ENCODE data around the gene CDC25B. TPM values are rescaled to one million over a fixed set of nuclear protein-coding genes. Genes with fewer than 3 reads are reported as not detected.

Gene CDC25B
- total RNA-seq, 1 experiment from 2014 or later: 74.6 TPM

- DNase-seq (ENCODE audit: low read depth in 1 of 2, low spot score in 2 of 2): no peak
- Histone ChIP-seq H3K36me3 (peaks cover 6% of the 10 kb centered on the region; the same call in 1 of the 2 replicates), H3K27ac (no peak overlapping the region), H3K4me3 (no peak overlapping the region), H3K4me1 (replicated peaks) (no peaks in the 10 kb centered on the region), H3K9me3 (replicated peaks) (no peaks in the 10 kb centered on the region), H3K27me3 (replicated peaks) (no peaks in the 10 kb centered on the region)
These were observed 40.2 kb upstream of the CDC25B start for GRCh38 chr20:3755814-3756480.

GRCh38 chr20:3757268-3757667 lies 38.8 kb upstream of the CDC25B start:
- no peaks in the 10 kb centered on the region for H3K4me1 ChIP-seq (replicated peaks)
- no peak for DNase-seq (ENCODE audit: low read depth in 1 of 2, low spot score in 2 of 2)
- no peaks in the 10 kb centered on the region for H3K27me3 ChIP-seq (replicated peaks)
- H3K36me3 ChIP-seq: peaks cover 6% of the 10 kb centered on the region; the same call in 1 of the 2 replicates
- no peak overlapping the region for H3K4me3 ChIP-seq
- H3K27ac ChIP-seq: no peak overlapping the region
- no peaks in the 10 kb centered on the region for H3K9me3 ChIP-seq (replicated peaks)

- peaks cover 6% of the 10 kb centered on the region; the same call in 1 of the 2 replicates for H3K36me3 ChIP-seq
- no peak overlapping the region for H3K27ac ChIP-seq
- DNase-seq (ENCODE audit: low read depth in 1 of 2, low spot score in 2 of 2): no peak
- H3K4me3 ChIP-seq: no peak overlapping the region
- no peaks in the 10 kb centered on the region for H3K27me3 ChIP-seq (replicated peaks)
- H3K9me3 ChIP-seq (replicated peaks): no peaks in the 10 kb centered on the region
- no peaks in the 10 kb centered on the region for H3K4me1 ChIP-seq (replicated peaks)
These were observed 37.5 kb upstream of the CDC25B start for GRCh38 chr20:3758566-3758965.

GRCh38 chr20:3759316-3759823 lies 36.7 kb upstream of the CDC25B start:
- Histone ChIP-seq H3K27ac (no peak overlapping the region), H3K9me3 (replicated peaks) (no peaks in the 10 kb centered on the region), H3K4me1 (replicated peaks) (no peaks in the 10 kb centered on the region), H3K4me3 (no peak overlapping the region), H3K27me3 (replicated peaks) (no peaks in the 10 kb centered on the region), H3K36me3 (peaks cover 6% of the 10 kb centered on the region; the same call in 1 of the 2 replicates)
- DNase-seq (ENCODE audit: low read depth in 1 of 2, low spot score in 2 of 2): no peak

GRCh38 chr20:3759884-3760283 lies 36.2 kb upstream of the CDC25B start:
- Histone ChIP-seq H3K27me3 (replicated peaks) (no peaks in the 10 kb centered on the region), H3K27ac (no peak overlapping the region), H3K4me3 (no peak overlapping the region), H3K36me3 (peaks cover 6% of the 10 kb centered on the region; the same call in 1 of the 2 replicates), H3K9me3 (replicated peaks) (no peaks in the 10 kb centered on the region), H3K4me1 (replicated peaks) (no peaks in the 10 kb centered on the region)
- DNase-seq (ENCODE audit: low read depth in 1 of 2, low spot score in 2 of 2): no peak

- Histone ChIP-seq H3K27ac (no peak overlapping the region), H3K27me3 (replicated peaks) (no peaks in the 10 kb centered on the region), H3K9me3 (replicated peaks) (no peaks in the 10 kb centered on the region), H3K36me3 (peaks cover 6% of the 10 kb centered on the region; the same call in 1 of the 2 replicates), H3K4me3 (no peak overlapping the region), H3K4me1 (replicated peaks) (no peaks in the 10 kb centered on the region)
- no peak for DNase-seq (ENCODE audit: low read depth in 1 of 2, low spot score in 2 of 2)
These were observed 35.3 kb upstream of the CDC25B start for GRCh38 chr20:3760655-3761348.

- H3K36me3 ChIP-seq: no peaks in the 10 kb centered on the region
- H3K9me3 ChIP-seq (replicated peaks): no peaks in the 10 kb centered on the region
- peaks cover 20% of the 10 kb centered on the region for H3K4me1 ChIP-seq (replicated peaks)
- no peaks in the 10 kb centered on the region for H3K27me3 ChIP-seq (replicated peaks)
- no peak overlapping the region for H3K27ac ChIP-seq
- DNase-seq (ENCODE audit: low read depth in 1 of 2, low spot score in 2 of 2): no peak
- H3K4me3 ChIP-seq: no peak overlapping the region
These were observed 32.2 kb upstream of the CDC25B start for GRCh38 chr20:3763671-3764601.

GRCh38 chr20:3764659-3765058 lies 31.5 kb upstream of the CDC25B start:
- H3K27me3 ChIP-seq (replicated peaks): no peaks in the 10 kb centered on the region
- peaks cover 27% of the 10 kb centered on the region for H3K4me1 ChIP-seq (replicated peaks)
- H3K4me3 ChIP-seq: no peak overlapping the region
- H3K9me3 ChIP-seq (replicated peaks): no peaks in the 10 kb centered on the region
- DNase-seq (ENCODE audit: low read depth in 1 of 2, low spot score in 2 of 2): no peak
- no peak overlapping the region for H3K27ac ChIP-seq
- no peaks in the 10 kb centered on the region for H3K36me3 ChIP-seq

GRCh38 chr20:3765171-3765882 lies 30.8 kb upstream of the CDC25B start:
- Histone ChIP-seq H3K4me1 (replicated peaks) (peaks cover 31% of the 10 kb centered on the region), H3K4me3 (no peak overlapping the region), H3K36me3 (no peaks in the 10 kb centered on the region), H3K27ac (no peak overlapping the region), H3K27me3 (replicated peaks) (no peaks in the 10 kb centered on the region), H3K9me3 (replicated peaks) (no peaks in the 10 kb centered on the region)
- DNase-seq (ENCODE audit: low read depth in 1 of 2, low spot score in 2 of 2): no peak

- Histone ChIP-seq H3K27ac (no peak overlapping the region), H3K9me3 (replicated peaks) (no peaks in the 10 kb centered on the region), H3K36me3 (no peaks in the 10 kb centered on the region), H3K4me1 (replicated peaks) (peaks cover 31% of the 10 kb centered on the region), H3K27me3 (replicated peaks) (no peaks in the 10 kb centered on the region), H3K4me3 (peak overlapping the region; percentile 49)
- DNase-seq (ENCODE audit: low read depth in 1 of 2, low spot score in 2 of 2): no peak
These were observed 29.5 kb upstream of the CDC25B start for GRCh38 chr20:3766422-3767109.

- H3K27ac ChIP-seq: no peak overlapping the region
- no peak for DNase-seq (ENCODE audit: low read depth in 1 of 2, low spot score in 2 of 2)
- H3K4me3 ChIP-seq: peak overlapping the region; percentile 49
- no peaks in the 10 kb centered on the region for H3K27me3 ChIP-seq (replicated peaks)
- peaks cover 31% of the 10 kb centered on the region for H3K4me1 ChIP-seq (replicated peaks)
- H3K36me3 ChIP-seq: no peaks in the 10 kb centered on the region
- H3K9me3 ChIP-seq (replicated peaks): no peaks in the 10 kb centered on the region
These were observed 29.0 kb upstream of the CDC25B start for GRCh38 chr20:3767110-3767426.

GRCh38 chr20:3767427-3768341 lies 28.4 kb upstream of the CDC25B start, which contains the start of gene ADISSP:
Gene ADISSP, minus strand, starts transcription at chr20:3767753. Its CDS starts 7,653 bp downstream, at chr20:3760100.
- peak; percentile 98 to 99 for DNase-seq (ENCODE audit: low read depth in 1 of 2, low spot score in 2 of 2)
- Histone ChIP-seq H3K27ac (peak within 1 kb of the TSS; percentile 69), H3K4me3 (peak within 1 kb of the TSS; percentile 49), H3K27me3 (replicated peaks) (no peaks in the 10 kb centered on the region), H3K4me1 (replicated peaks) (peaks cover 31% of the 10 kb centered on the region), H3K9me3 (replicated peaks) (no peaks in the 10 kb centered on the region), H3K36me3 (no peaks in the 10 kb centered on the region)
